Stimulated activated CD4-positive, alpha-beta T cell treated with anti-CD3 and anti-CD28 coated beads, TNF-alpha, amount 100 ng/mL, for 48 hours (primary cell): ENCODE measurements around the gene CSNK1G2.
A peak's percentile ranks its signal among the peaks of the same experiment; 100 is the strongest.

Experiments
- DNase-seq, 3 donors: peaks; one replicate each; pipeline ENCODE4 v3.0.0-alpha.2; 2020; ENCODE audit warnings: low read depth in 3 of 3

The CSNK1G2 gene

GRCh38 chr19:2016041-2016807 lies 75.3 kb downstream of the CSNK1G2 start:
- peak in 1 of 3 donors; percentile 62 for DNase-seq

GRCh38 chr19:2018752-2019151 lies 77.8 kb downstream of the CSNK1G2 start:
- DNase-seq: no peak

GRCh38 chr19:2021453-2022140 lies 80.6 kb downstream of the CSNK1G2 start:
- no peak for DNase-seq

- DNase-seq: no peak
These were observed 81.3 kb downstream of the CSNK1G2 start for GRCh38 chr19:2022289-2022688.

- no peak for DNase-seq
These were observed 85.8 kb downstream of the CSNK1G2 start for GRCh38 chr19:2026770-2027169.

- DNase-seq: no peak
These were observed 86.4 kb downstream of the CSNK1G2 start for GRCh38 chr19:2027361-2027760.
